ENCODE measurements around the gene C12orf43. TPM values are rescaled to one million over a fixed set of nuclear protein-coding genes. Genes with fewer than 3 reads are reported as not detected.

The C12orf43 gene
- total and polyA plus RNA-seq, 4 donors, result 6.8 to 8.2 (median 7.6) TPM

DNA sequence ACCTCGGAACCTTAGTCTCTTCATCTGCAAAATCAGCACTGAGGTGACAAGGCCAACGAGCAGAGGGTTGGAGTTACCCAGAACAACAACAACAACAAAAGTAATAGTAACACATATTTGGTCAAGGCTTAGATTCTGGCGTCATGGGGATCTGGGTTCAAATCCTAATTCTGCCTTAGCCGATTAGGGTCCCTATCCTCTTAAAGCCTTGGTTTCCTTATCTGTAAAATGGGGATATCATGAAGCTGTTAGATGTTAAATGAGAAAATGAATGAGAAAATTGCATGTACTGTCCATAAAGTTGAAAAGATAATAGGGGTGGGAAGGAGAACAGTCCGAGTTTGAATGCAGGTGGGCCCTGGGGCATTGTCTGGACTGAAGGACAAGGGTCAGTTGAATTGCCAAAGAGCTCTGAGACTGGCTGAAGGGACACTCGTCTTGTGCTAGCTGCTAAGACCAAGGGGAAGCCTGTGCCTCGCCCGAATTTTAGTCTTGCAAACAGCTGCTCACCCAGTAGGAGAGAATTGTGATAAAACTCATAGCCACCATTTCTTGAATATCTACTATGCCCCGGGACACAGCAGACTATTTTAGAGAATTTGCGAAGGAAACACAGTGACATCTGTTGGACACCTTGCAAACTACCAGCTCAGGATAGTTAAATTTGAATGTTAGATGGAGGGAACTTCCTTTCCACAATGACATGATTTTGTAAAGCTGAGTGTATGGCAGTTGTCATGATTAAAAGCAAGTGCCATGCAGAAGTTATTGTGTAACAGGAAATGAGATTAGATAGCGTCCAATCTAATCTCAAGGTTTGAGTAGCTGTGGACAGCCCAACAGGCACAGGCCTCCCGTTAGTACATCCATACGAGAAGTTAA, 44.7 kb downstream of the C12orf43 start:
- 32% methylated on average over 13 of the region's 13 CpGs for WGBS
- DNase-seq (ENCODE audit: low spot score), result no peak
- no peak overlapping the region for H3K9ac ChIP-seq (ENCODE audit: low read depth in 1 of 2, low read length in 2 of 2)
- H3K27ac ChIP-seq (ENCODE audit: low read depth in 1 of 2, low read length in 2 of 2), result no peak overlapping the region
- no peak for TF ChIP-seq NR2F2 (IDR thresholded peaks at IDR 0.05)
- TF ChIP-seq FOXA2 (IDR thresholded peaks at IDR 0.05), result no peak
- no peak for TF ChIP-seq SP1 (IDR thresholded peaks at IDR 0.05)
- TF ChIP-seq, protein P1, sequence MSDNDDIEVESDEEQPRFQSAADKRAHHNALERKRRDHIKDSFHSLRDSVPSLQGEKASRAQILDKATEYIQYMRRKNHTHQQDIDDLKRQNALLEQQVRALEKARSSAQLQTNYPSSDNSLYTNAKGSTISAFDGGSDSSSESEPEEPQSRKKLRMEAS (IDR thresholded peaks at IDR 0.05), result no peak
- TF ChIP-seq HNF4A (conservative IDR thresholded peaks at IDR 0.05), result peak; percentile 26 to 53
- TF ChIP-seq, protein P2, sequence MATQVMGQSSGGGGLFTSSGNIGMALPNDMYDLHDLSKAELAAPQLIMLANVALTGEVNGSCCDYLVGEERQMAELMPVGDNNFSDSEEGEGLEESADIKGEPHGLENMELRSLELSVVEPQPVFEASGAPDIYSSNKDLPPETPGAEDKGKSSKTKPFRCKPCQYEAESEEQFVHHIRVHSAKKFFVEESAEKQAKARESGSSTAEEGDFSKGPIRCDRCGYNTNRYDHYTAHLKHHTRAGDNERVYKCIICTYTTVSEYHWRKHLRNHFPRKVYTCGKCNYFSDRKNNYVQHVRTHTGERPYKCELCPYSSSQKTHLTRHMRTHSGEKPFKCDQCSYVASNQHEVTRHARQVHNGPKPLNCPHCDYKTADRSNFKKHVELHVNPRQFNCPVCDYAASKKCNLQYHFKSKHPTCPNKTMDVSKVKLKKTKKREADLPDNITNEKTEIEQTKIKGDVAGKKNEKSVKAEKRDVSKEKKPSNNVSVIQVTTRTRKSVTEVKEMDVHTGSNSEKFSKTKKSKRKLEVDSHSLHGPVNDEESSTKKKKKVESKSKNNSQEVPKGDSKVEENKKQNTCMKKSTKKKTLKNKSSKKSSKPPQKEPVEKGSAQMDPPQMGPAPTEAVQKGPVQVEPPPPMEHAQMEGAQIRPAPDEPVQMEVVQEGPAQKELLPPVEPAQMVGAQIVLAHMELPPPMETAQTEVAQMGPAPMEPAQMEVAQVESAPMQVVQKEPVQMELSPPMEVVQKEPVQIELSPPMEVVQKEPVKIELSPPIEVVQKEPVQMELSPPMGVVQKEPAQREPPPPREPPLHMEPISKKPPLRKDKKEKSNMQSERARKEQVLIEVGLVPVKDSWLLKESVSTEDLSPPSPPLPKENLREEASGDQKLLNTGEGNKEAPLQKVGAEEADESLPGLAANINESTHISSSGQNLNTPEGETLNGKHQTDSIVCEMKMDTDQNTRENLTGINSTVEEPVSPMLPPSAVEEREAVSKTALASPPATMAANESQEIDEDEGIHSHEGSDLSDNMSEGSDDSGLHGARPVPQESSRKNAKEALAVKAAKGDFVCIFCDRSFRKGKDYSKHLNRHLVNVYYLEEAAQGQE (IDR thresholded peaks at IDR 0.05), result no peak
- TF ChIP-seq RAD21 (IDR thresholded peaks at IDR 0.05), result peak; percentile 79 to 84
- no peak for TF ChIP-seq JUND (IDR thresholded peaks at IDR 0.05)
- TF ChIP-seq, protein P3, sequence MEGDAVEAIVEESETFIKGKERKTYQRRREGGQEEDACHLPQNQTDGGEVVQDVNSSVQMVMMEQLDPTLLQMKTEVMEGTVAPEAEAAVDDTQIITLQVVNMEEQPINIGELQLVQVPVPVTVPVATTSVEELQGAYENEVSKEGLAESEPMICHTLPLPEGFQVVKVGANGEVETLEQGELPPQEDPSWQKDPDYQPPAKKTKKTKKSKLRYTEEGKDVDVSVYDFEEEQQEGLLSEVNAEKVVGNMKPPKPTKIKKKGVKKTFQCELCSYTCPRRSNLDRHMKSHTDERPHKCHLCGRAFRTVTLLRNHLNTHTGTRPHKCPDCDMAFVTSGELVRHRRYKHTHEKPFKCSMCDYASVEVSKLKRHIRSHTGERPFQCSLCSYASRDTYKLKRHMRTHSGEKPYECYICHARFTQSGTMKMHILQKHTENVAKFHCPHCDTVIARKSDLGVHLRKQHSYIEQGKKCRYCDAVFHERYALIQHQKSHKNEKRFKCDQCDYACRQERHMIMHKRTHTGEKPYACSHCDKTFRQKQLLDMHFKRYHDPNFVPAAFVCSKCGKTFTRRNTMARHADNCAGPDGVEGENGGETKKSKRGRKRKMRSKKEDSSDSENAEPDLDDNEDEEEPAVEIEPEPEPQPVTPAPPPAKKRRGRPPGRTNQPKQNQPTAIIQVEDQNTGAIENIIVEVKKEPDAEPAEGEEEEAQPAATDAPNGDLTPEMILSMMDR (IDR thresholded peaks at IDR 0.05; ENCODE audit: low read depth, low read length, missing input control), result peak; percentile 69
- TF ChIP-seq EGR1 (IDR thresholded peaks at IDR 0.05; ENCODE audit: low read depth in 2 of 2), result no peak
- TF ChIP-seq FOXA1 (IDR thresholded peaks at IDR 0.05), result no peak
- peak; percentile 21 for TF ChIP-seq YY1 (IDR thresholded peaks at IDR 0.05)
- TF ChIP-seq, protein P4, sequence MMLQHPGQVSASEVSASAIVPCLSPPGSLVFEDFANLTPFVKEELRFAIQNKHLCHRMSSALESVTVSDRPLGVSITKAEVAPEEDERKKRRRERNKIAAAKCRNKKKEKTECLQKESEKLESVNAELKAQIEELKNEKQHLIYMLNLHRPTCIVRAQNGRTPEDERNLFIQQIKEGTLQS (IDR thresholded peaks at IDR 0.05), result no peak
- no peak for TF ChIP-seq HNF4G (IDR thresholded peaks at IDR 0.05)
- TF ChIP-seq GABPA (IDR thresholded peaks at IDR 0.05 in 1 of 2, conservative IDR thresholded peaks at IDR 0.05 in 1 of 2), result peak in 1 of 2 donors; percentile 32
- TF ChIP-seq TAF1 (conservative IDR thresholded peaks at IDR 0.05), result no peak
- no peak for TF ChIP-seq RXRA (IDR thresholded peaks at IDR 0.05)
- TF ChIP-seq, protein P5, sequence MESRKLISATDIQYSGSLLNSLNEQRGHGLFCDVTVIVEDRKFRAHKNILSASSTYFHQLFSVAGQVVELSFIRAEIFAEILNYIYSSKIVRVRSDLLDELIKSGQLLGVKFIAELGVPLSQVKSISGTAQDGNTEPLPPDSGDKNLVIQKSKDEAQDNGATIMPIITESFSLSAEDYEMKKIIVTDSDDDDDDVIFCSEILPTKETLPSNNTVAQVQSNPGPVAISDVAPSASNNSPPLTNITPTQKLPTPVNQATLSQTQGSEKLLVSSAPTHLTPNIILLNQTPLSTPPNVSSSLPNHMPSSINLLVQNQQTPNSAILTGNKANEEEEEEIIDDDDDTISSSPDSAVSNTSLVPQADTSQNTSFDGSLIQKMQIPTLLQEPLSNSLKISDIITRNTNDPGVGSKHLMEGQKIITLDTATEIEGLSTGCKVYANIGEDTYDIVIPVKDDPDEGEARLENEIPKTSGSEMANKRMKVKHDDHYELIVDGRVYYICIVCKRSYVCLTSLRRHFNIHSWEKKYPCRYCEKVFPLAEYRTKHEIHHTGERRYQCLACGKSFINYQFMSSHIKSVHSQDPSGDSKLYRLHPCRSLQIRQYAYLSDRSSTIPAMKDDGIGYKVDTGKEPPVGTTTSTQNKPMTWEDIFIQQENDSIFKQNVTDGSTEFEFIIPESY (IDR thresholded peaks at IDR 0.05), result no peak
- peaks cover 3 to 13% (median 9%) of the 10 kb centered on the region in 4 donors for H3K36me3 ChIP-seq (ENCODE audit: control insufficient read depth in 4 of 4, insufficient read depth in 3 of 4, low read depth in 1 of 4, low read length in 3 of 4)
- H3K9me3 ChIP-seq (ENCODE audit: control insufficient read depth in 4 of 4, low read length in 3 of 4), result no peaks in the 10 kb centered on the region
- no peaks in the 10 kb centered on the region for H3K27me3 ChIP-seq (ENCODE audit: control insufficient read depth in 4 of 4, insufficient read depth in 4 of 4, low read length in 3 of 4)
- no peak overlapping the region for H3K4me3 ChIP-seq (ENCODE audit: low read depth in 1 of 3, low read length in 3 of 3)
- peaks cover 0 to 51% (median 24%) of the 10 kb centered on the region in 4 donors for H3K4me1 ChIP-seq (ENCODE audit: control insufficient read depth in 4 of 4, insufficient read depth in 4 of 4, low read length in 3 of 4)
